SK-N-SH treated with all-trans-retinoic acid at 6 μM for 48 hours (cell line): ENCODE data around the gene PVALB.

Experiments
- ESRRG ChIP-seq: fragments of 250-450 bp; sonication (Bioruptor Pico); IDR thresholded peaks from 2 replicates; pipeline ENCODE4 v1.6.1; 2021; ENCODE audit warnings: mild to moderate bottlenecking
- ZC3H10 ChIP-seq: fragments of 250-450 bp; sonication (Bioruptor Pico); IDR thresholded peaks from 2 replicates; pipeline ENCODE4 v1.5.1; 2021; ENCODE audit warnings: mild to moderate bottlenecking, moderate library complexity
- TF ChIP-seq, protein P1 (sequence below): fragments of 250-450 bp; sonication (Bioruptor Pico); IDR thresholded peaks from 2 replicates; pipeline ENCODE4 v1.5.1; 2021; ENCODE audit warnings: mild to moderate bottlenecking, moderate library complexity

- TF ChIP-seq ESRRG (CRISPR knock-in tag) (no peak), ZC3H10 (CRISPR knock-in tag) (no peak)
- TF ChIP-seq, protein P1, sequence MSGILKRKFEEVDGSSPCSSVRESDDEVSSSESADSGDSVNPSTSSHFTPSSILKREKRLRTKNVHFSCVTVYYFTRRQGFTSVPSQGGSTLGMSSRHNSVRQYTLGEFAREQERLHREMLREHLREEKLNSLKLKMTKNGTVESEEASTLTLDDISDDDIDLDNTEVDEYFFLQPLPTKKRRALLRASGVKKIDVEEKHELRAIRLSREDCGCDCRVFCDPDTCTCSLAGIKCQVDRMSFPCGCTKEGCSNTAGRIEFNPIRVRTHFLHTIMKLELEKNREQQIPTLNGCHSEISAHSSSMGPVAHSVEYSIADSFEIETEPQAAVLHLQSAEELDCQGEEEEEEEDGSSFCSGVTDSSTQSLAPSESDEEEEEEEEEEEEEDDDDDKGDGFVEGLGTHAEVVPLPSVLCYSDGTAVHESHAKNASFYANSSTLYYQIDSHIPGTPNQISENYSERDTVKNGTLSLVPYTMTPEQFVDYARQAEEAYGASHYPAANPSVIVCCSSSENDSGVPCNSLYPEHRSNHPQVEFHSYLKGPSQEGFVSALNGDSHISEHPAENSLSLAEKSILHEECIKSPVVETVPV (CRISPR knock-in tag), result no peak
Measured at GRCh38 chr22:36822581-36822980, 5.7 kb upstream of the PVALB start.
